HG02973 (cell line): ENCODE results near the gene SOWAHA.

Source experiments
- ATAC-seq: cut with Tn5 transposase; IDR thresholded peaks from one replicate; pipeline ENCODE4 v1.9.1; 2021; ENCODE audit warnings: moderate library complexity; ENCODE audit not compliant: unreplicated experiment

The SOWAHA gene

DNA sequence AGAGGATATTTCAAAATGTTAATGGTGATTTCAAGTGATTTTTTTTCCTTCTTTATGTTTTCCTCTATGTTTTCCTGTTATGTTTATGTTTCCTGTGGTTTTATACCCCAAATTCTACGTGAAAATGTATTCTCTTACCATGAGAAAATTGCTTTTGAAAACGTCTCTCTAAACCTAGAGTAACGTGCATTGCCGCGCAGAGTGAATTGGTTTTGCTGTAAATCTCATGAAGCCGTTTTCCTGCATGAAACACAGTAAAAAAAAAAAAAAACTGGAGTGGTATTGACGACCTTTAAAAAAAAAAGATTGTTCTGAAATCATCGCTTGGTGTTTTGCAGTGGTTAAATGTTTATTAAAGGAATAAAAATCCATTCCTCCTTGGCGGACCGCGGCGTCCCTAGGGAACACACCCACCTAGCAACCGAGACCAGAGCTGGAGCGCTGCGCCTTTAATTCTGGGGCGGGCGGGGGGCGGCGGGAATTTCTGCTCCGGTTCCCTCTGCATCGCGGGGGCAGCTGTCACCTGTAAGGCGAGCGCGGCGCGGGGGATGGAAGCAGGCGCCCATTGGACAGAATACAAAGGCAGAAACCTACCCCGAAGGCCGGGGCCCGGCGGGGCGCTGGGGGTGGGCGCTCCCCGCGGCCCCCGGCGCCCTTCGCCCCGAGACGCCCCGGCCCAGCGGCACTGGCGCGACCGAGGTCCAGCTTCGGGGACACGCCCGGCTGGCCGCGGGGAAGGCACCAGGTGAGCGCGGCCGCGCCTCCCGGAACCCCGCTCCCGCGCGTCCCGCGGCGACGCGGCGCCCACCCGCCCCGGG lies at the start of gene SOWAHA:
TSS of gene SOWAHA (plus strand) at position 522 of the 818 bp plus-strand sequence. CDS start 320 bp downstream, outside the sequence.
- ATAC-seq: no peak

DNA sequence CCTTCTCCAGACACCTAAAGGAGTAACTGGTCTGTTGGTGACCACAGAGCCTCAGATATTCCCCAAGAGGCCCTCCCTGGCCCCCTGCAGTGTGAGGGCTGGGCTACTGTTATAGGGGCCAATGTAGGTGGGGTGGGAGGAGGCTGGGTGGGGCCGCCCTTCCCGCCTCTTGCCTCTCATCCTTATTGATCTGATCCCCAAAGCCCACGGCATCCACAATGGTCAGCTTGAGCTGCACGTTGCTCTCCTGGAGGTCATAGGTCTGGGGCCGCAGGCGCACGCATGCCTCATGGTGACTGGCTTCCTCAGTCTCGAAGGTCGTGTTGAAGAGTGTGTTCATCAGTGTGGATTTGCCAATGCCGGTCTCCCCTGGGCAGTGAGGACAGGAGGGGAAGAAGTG lies 49.1 kb upstream of the SOWAHA start:
- no peak for ATAC-seq

DNA sequence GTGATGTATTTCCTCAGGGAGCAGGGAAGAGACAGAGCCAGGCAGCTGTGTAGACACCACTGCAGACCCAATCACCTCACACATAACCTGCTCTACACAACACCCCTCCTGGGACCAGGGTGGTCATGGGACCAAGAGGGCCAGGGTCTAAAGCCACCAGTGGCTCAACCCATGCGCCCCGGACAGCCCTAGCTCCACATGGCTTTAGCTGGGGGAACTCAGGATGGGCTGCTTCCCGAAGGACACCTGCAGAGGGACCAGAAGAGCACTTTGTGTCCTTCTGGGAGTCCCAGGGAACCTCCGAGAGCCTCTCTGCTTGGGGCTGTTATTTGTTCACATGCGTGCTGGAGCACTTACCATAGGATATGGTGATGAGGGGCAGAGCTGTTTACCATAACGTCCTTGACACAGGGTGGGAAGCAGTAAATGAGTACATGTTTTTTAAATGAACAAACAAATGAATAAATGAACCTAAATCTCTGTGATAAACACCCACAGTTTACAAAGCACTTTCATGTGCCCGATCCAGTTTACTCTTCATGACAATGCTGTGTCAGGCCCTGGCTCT lies 48.3 kb upstream of the SOWAHA start:
- ATAC-seq: no peak

DNA sequence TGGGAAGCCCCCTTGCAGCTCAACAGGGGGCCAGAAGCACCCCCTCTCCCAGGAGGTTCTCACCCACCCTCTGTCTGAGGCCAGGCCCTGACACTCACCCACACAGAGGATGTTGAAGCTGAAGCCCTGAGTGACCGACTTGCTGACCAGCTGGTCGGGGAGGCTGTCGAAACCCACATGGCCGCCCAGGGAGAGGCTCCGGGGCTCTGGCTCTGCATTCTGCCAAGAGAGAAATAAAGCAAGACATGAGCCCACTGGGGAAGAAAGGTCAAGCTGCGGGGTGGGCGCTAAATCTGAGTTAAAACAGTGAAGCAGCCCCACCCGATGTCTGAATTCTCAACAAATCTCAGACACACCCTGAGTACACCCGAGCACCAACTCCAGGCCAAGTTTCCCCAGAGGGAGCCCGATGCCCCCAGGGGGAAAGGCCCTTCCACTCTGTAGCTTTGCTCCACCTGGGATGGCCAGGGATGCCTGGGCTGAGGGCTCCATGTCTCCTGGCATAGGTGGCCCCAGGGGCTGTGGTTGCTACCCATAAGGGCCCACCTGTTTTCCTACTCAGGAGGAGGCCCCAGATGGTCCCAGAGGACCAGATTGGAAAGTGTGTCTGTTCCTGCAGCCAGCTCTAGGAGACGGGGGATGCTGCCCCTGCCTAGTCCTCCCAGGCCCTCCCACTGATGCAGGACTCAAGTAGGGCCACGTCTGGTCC lies 47.6 kb upstream of the SOWAHA start:
- ATAC-seq: no peak

DNA sequence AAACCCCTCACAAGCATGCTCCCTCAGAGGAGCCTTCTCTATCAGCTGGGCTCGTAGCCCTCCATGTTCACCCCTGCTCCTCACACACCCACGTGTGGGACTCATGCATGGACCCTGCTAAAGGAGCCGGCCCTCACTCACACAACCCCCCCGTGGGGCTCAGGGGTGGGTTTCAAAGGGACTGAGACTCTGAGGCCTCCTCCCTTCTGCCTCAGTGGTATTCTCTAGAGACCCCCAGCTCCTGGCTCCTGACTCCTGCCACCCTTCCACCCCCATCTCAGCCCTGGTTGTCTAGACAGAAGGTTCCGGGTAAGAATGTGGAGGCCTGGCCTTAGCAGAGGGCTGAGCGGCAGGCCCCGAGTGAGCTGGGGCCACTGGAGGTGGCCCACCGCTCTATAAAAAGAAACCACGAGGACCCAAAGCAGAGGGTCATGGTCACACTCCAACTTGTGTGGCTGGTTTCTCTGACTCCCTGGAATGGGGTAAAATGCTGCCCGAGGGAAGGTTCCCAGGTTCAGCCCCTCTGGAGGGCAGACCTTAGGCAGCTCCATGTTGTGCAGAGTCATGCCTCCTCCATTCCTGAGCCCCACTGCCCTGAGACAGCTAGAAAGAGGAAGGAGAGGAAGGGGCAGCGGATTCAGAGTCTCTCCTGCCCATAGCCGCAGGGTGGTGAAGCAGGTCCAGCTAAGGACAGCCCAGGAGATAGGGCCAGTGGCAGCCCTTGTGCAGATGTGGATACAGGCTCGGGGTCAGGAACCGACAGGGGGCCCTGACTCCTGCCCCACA lies 46.9 kb upstream of the SOWAHA start:
- ATAC-seq: no peak

DNA sequence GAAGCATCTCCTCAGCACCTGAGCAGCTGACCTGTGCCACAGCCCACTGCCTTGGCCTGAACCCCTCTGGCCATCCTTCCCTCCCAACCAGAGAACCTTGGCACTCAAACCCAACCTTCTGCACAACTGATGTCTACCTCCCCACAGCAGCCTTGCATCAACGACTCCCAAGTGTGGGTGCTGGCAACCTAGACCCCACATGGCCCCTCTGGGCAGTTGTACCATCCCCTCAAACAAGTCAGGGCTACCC lies 46.4 kb upstream of the SOWAHA start:
- no peak for ATAC-seq

DNA sequence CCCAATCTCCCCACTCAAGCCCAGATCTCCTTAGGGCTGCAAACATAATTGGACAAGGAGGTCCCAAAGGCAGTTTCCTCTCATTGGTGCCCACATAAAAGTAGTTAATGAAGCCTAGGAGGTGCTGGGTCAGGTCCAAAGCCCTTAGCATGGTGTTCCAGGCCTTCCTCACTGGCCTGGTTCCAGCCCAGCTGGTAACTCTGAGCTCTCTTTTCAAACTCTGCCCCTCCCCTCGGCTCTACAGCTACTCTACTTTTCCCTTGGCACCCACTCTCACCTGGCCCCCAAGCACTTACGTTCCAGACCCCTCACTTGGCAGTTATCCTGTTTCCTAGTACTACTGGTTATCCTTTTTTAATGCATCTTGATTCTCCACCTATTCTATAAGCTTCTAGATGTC lies 46.0 kb upstream of the SOWAHA start:
- no peak for ATAC-seq

DNA sequence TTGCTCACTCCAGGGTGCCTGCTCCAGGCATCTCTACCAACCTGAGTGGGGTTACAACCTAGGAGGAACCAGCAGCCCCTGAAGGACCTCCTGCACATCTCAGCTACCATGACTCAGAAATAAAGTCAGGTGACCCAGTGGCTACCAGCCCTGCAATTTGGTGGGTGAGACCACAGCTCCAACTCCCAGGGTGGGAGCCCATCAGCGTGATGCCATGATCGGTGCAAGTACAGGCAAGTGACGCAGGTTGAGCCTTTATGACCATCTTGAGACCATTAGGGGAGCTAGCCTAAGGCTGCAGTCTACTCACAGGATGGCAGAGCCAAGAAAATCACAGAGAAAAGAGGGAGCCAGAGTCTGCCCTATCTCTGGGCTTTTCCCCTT lies 44.6 kb upstream of the SOWAHA start:
- no peak for ATAC-seq

DNA sequence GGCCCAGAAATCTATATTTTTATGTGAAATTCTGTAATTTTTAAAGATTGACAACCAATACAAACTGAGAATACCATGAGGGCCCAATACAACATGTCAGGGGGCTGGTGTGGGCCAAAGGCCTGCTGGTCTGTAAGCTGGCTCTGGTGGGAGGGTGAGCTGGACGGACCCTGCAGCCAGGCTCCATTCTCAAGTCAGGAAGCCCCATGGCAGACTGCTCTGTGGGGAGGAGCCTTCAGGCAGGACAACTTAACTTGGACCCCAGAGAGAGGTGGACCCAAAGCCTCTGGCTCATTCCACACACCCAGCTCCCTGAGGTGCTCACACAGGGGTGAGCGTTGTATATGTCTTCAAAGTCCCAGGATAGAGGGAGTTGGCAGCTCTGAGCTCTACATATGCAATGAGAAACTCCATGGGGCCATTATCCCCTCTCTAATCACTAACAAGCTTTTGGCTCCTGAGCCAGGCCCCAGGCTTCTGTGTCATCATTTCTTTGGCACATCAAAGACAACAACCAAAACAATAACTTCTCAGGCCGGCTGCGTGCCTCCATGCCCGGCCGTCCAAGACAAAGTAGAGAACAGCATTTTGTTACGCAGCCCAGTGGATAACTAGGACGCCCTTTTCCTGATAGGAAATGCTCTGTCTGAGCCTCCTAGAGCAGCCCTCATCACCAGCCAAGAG lies 42.5 kb upstream of the SOWAHA start:
- ATAC-seq: no peak

DNA sequence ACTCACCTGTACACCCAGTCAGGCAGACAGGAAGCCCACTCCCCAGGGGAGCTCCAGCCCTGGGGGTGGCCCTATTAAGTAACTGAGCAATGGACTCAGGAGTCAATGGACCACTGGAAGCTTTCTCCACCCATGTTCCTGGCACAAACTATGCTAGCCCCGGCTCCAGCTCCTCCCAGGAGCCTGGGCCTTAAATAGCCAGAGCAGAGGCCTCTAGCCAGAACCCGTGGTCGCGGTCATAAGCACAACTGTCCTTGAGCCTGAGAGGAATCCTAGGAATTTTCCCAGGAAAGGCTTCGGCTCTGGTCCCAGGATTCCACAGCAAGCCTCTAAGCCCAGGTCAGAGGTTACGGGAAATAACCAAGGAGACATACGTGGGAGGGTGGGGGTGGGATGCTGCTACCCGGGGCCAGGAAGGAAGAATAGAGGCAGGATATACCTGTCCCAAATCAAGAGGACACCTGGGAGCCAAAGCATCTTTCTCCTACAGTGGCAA lies 41.6 kb upstream of the SOWAHA start:
- no peak for ATAC-seq

DNA sequence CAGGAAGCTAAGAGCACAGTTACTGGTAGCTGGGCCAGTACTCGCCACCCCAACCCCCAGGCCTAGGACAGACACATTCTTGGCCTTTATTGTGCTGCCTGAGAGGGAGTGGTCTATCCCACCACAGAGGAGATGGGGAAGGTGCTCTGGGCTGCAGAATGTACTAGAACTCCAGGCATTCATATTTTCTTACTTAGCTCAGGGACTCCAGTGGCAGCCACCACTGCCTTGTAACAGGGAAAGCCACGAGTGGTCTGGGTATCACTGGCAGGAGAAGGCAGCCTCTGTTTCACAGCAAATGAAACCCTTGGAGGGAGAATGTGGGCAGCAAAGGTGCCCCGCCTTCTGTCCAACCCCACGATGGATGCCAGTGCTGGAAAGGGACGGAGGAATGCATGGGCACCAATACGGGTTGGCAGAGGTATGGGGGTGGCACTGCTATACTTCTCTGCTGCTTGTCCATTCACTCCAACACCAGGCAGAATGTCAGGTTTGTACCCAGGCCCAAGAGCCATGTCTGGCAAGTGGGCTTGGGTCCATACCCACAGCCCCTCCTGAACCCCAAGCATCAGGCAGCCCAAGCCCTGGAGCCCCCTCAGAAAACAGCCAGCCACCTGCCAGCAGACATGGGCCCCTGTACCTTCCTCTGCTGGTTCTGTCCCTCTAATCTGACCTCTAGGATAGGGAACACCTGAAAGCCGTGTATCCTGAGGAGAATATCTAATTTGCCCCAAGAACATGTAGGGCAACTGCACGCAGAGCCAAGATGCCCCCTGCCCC lies 40.6 kb upstream of the SOWAHA start:
- ATAC-seq: no peak

DNA sequence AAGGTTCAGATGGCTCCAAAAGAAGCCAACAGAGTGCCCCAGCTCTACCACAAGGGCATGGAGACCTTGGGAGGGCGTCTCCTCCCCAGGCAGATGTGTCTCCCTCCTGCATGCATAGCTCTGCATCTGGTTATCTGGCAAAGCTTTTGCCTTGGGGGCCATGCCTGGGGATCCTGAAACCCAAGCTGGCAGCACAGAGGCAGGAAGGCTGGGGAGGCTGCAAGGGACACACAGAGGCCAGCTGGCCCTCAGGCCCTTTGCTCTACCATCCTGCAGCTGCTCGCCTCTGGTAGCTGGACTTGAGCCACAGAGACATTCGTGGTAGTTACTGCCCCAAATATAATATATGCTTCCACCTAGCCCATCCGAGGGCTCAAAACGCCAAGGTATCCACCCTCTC lies 40.0 kb upstream of the SOWAHA start:
- no peak for ATAC-seq

DNA sequence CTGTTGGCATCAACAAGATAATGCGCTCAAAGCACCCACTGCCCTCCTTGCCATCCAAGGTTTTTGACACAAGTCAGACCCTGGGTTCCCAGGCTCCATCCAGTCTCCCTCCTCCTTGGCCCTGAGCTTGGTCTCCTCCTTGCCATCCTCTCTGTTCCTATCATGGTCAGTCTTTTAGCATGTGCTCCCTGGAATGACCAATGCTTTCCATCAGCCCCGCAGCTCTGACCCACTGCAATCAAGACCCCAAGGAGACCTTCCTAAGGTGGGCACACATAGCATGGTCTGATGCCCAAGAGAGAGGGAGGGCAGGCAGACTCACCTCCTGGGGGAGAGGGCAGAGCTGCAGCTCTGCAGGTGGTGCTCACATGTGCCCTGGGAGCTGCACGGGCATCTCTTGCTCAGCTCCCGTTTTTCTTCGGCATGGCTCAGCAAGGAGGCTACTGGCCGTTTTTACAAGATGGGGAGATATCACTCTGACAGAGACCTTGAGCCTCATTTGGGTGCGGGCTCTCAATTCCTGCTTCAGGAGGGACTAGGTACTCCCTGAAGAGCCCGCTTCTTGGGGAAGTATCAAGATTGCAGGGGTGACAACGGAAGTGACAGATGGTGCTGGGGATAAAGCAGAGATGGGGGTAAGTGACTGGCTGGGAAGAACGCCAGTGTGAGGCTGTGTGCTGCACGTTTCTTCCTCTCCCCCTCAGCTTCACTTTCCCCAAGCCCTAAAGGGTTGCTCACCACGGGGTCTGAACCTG lies 39.3 kb upstream of the SOWAHA start:
- ATAC-seq: no peak

DNA sequence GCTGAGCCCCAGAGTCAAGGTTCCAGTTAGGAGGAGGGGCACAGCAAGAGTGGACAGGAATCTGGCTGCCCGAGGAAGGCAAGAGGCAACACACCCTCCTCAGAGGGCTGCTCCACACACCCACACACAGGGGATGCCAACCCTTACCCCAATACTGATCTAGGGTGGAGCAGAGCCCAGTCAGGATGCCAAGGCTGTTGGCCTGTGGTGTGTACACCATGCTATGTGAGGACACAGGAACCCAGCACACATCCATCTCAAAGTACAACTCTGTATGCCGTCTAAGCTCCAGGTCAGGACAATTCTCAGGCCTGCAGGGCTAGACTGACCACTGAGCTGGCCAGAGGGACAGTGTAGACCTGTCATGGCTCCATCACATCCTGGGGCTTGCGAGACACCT lies 38.7 kb upstream of the SOWAHA start:
- ATAC-seq: no peak

DNA sequence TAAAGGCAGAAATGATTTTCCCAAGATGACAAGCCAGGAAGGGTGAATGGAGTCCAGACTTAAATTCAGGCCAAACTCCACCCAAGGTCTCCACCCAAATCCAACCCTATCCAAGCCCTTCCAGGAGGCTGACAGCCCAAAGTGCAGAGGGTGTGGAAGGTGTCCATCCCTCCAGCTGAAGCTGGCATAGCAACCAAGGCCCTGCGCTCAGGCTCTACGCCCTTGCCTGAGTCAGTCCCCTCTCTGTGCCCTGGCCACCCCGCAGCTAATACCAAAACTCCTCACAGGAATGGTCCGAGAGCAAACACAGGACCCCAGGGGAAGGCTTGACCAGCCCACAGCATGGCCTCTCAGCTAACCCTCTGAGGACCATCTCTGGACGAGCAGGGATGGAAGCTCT lies 38.2 kb upstream of the SOWAHA start:
- no peak for ATAC-seq

DNA sequence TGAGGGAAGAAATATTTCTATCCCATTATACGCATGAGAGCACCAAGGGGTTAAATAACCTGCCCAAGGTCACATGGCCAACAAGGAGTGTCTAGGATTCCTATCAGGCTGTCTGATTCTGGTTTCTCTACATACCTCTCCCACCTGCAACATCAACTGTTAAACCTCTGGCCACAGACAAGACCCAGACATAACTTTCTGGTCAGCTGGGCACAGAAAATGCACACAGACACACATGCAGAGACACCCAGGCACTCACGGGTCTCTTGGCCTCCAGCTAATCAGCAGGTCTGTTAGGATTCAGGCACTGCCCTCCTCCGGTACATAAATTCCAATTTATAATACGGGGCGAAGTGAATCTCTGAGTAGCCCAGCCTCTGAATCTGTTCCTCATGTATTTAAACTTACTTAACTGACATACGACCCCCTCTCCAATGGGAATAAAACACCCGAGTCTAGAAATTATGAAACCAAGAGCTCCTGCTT lies 37.6 kb upstream of the SOWAHA start:
- no peak for ATAC-seq

DNA sequence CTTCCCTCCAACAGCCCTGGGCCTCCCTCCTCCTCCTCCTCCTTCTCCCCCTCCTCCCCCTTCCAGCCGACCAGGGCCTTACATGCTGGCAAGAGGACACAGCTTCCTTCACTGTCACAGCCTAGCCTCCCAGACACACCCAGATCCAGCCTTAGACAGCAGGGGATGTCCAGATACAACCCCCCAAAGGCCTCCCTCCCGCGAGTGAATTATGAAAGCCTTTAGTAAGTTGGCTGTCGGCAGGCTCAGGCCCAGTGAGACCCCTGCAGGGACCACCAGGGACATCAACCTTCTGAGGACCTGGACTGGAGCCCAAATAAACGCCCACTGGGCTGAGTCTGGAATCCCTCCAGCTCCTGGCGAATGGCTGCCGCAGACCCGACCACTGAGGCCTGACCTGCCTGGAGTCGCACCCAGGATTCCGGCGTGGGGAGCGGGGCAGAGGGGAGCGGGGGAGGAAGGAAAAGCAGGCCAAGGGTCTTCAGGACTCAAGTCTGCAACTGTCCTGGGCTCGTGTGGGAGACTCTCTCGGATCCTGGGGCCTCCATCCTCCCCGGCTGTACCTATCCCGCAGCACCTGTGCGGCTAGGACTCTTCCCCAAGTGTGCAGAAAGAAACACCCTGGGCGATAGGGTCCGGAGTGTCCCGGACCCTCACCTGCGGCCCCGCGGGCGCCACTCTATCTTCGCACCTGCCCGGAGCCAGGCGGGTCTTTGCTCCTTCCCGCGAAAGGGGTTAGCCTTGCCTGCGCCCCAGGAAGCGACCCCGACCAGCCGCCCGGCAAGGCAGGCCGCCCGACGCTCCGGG lies 36.8 kb upstream of the SOWAHA start:
- no peak for ATAC-seq

DNA sequence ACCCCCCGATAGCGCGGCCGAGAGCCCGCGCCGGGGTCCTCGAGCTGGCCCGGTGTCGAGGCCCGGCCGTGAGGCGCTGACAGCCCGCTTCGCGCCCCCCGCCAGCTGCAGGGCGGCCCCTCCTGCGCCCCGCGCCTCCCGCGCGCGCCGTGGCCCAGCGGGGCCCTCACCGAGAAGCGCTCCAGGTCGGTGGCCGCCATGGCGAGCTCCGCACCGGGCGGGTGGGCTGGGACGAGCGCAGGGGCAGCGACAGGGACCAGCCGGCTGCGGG lies 36.2 kb upstream of the SOWAHA start:
- no peak for ATAC-seq
